ENCODE results near the gene MVB12B.

GRCh38 chr9:126450668-126451205 lies 124.1 kb downstream of the MVB12B start:
- TF ChIP-seq YY1 (IDR thresholded peaks at IDR 0.05; ENCODE audit: low read depth) (no peak), EP300 (IDR thresholded peaks at IDR 0.05; ENCODE audit: borderline replicate concordance) (no peak), TEAD4 (IDR thresholded peaks at IDR 0.05) (no peak), EGR1 (IDR thresholded peaks at IDR 0.05) (no peak), CREB1 (IDR thresholded peaks at IDR 0.05; ENCODE audit: low read depth) (no peak)

Data from Ishikawa (cell line).